Ovary (tissue), 3 donors: Measurements from ENCODE around the gene SUSD3.

Experiments
- CTCF ChIP-seq, 3 donors: fragments of 450-650 bp in 2 of 3; fragments of 200-600 bp in 1 of 3; IDR thresholded peaks; one replicate each; pipeline versions ENCODE4 v1.5.1 to v1.8.0; 2016 to 2022; ENCODE audit warnings: antibody characterized with exemption in 3 of 3, mild to moderate bottlenecking in 1 of 3
- EP300 ChIP-seq: sonication (generic); formaldehyde crosslinking; IDR thresholded peaks from one replicate; pipeline ENCODE4 v1.6.1; 2017; ENCODE audit warnings: antibody characterized with exemption
- POLR2A ChIP-seq: fragments of 450-650 bp; IDR thresholded peaks from one replicate; pipeline ENCODE4 v1.6.1; 2017; ENCODE audit warnings: antibody characterized with exemption, mild to moderate bottlenecking, moderate library complexity
- donor health status: DM: no; HTN: no; CAD: no.

GRCh38 chr9:93088656-93089015 is 30.1 kb downstream of the SUSD3 start:
- TF ChIP-seq CTCF (IDR thresholded peaks at IDR 0.05) (no peak), POLR2A (no peak), EP300 (no peak)
